Left ventricle myocardium inferior (tissue), 1 donor: ENCODE measurements around the gene ZNF300. TPM values are rescaled to one million over a fixed set of nuclear protein-coding genes. Genes with fewer than 3 reads are reported as not detected.
"Not testable (repeated sequence)": the region's sequence is repeated elsewhere in the genome, so short reads cannot be mapped to it uniquely, and the experiment has no call there.

Experiments
- DNase-seq: peaks from one replicate; pipeline ENCODE4 v3.0.0-alpha.2; 2020
- H3K27ac ChIP-seq: fragments of 200-600 bp; replicated peaks from 2 replicates; pipeline ENCODE4 v1.8.0; 2021
- H3K27me3 ChIP-seq: fragments of 200-600 bp; 2 replicates; pipeline ENCODE4 v1.8.0; 2021; ENCODE audit warnings: low read depth
- H3K36me3 ChIP-seq: fragments of 200-600 bp; 2 replicates; pipeline ENCODE4 v1.8.0; 2021
- H3K4me1 ChIP-seq: fragments of 200-600 bp; 2 replicates; pipeline ENCODE4 v1.8.0; 2021
- H3K4me3 ChIP-seq: fragments of 200-600 bp; 2 replicates; pipeline ENCODE4 v1.8.0; 2021; ENCODE audit warnings: mild to moderate bottlenecking, moderate library complexity
- H3K9me3 ChIP-seq: fragments of 200-600 bp; replicated peaks from 2 replicates; pipeline ENCODE4 v1.8.0; 2021
- CTCF ChIP-seq: fragments of 200-600 bp; IDR thresholded peaks from 2 replicates; pipeline ENCODE4 v1.8.0; 2021; ENCODE audit warnings: antibody characterized with exemption, mild to moderate bottlenecking, borderline replicate concordance
- intact Hi-C: fragments of 100-400 bp; cut with micrococcal nuclease; formaldehyde crosslinking; loops from one replicate; pipeline ENCODE4 v1.11.0; 2022
- total RNA-seq: library from RNA; stranded (reverse); fragmentation: NEBNext Ultra II Directional; extraction: Animal tissue kit (Norgen Biotek cat#: 25700); gene quantifications from one replicate; pipeline ENCODE4 v1.2.1, GENCODE V29; 2021
- donor health status: DM: no; HTN: yes; CAD: no; lungs with severe emphysema.

Gene ZNF300
- total RNA-seq, 1 donor from 2014 or later = 1.1 TPM

DNA sequence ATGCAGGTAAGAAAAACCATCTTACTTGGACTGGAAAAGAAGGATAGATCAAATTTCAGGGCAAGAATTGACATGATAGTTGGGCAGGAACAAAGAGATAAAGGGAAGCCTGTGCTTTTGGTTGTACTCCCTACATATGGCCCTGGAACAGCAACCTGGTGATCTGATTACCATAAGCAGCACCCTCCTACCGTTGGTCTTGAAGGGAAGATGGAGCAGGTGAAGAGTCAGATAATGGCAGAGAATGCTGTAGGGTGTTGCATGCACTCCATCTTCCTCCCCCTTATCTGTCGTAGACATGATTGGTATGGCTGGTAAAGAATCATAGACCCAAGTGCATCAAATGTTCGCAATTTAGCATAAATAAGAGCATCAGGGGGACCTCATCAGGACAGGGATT is 53.7 kb downstream of the ZNF300 start:
- Histone ChIP-seq H3K4me1 (peaks cover 4% of the 10 kb centered on the region), H3K27me3 (no peaks in the 10 kb centered on the region), H3K4me3 (no peak overlapping the region), H3K27ac (no peak overlapping the region), H3K36me3 (no peaks in the 10 kb centered on the region), H3K9me3 (no peaks in the 10 kb centered on the region)
- TF ChIP-seq CTCF = no peak
- no peak for DNase-seq
- intact Hi-C loops = no loop called here

DNA sequence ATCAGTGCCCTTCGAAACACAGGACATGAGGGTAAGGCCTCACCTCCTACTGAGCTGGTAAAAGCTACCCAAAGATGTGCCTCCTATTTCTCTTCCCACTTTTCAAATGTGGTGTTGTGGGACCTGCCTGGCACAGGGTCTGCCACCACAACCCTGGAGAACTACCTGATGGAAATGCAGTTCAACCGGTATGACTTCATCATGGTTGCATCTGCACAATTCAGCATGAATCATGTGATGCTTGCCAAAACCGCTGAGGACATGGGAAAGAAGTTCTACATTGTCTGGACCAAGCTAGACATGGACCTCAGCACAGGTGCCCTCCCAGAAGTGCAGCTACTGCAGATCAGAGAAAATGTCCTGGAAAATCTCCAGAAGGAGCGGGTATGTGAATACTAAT is 56.5 kb downstream of the ZNF300 start:
- H3K36me3 ChIP-seq = no peaks in the 10 kb centered on the region
- no peak for TF ChIP-seq CTCF
- intact Hi-C loops = loop anchor here (5.0 kb wide), 1 partner anchor 286 kb away; no protein-coding TSS in a partner anchor
- H3K9me3 ChIP-seq = no peaks in the 10 kb centered on the region
- DNase-seq = no peak
- peaks cover 4% of the 10 kb centered on the region for H3K4me1 ChIP-seq
- no peaks in the 10 kb centered on the region for H3K27me3 ChIP-seq
- H3K4me3 ChIP-seq = no peak overlapping the region
- H3K27ac ChIP-seq = no peak overlapping the region

GRCh38 chr5:150847334-150847695 is 57.5 kb downstream of the ZNF300 start:
- no peak for TF ChIP-seq CTCF
- H3K4me3 ChIP-seq = no peak overlapping the region
- no peaks in the 10 kb centered on the region for H3K36me3 ChIP-seq
- peaks cover 4% of the 10 kb centered on the region for H3K4me1 ChIP-seq
- no peak overlapping the region for H3K27ac ChIP-seq
- H3K27me3 ChIP-seq = no peaks in the 10 kb centered on the region
- no peak for DNase-seq
- no peaks in the 10 kb centered on the region for H3K9me3 ChIP-seq
- intact Hi-C loops = loop anchor here (5.0 kb wide), 1 partner anchor 285 kb away; no protein-coding TSS in a partner anchor

GRCh38 chr5:150846654-150847333 is 58.0 kb downstream of the ZNF300 start:
- no peak overlapping the region for H3K4me3 ChIP-seq
- no peak overlapping the region for H3K27ac ChIP-seq
- H3K27me3 ChIP-seq = no peaks in the 10 kb centered on the region
- H3K4me1 ChIP-seq = peaks cover 4% of the 10 kb centered on the region
- no peak for DNase-seq
- TF ChIP-seq CTCF = peak; percentile 76
- H3K9me3 ChIP-seq = no peaks in the 10 kb centered on the region
- intact Hi-C loops = loop anchor here (5.0 kb wide), 1 partner anchor 284 kb away; no protein-coding TSS in a partner anchor
- H3K36me3 ChIP-seq = no peaks in the 10 kb centered on the region

DNA sequence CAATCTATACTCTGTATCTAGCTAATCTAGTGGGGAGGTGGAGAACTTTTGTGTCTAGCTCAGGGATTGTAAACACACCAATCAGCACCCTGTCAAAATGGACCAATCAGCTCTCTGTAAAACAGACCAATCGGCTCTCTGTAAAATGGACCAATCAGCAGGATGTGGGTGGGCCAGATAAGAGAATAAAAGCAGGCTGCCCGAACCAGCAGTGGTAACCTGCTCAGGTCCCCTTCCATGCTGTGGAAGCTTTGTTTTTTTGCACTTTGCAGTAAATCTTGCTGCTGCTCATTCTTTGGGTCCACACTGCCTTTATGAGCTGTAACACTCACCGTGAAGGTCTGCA is 58.5 kb downstream of the ZNF300 start, which contains the start of gene IRGM:
Gene IRGM (plus strand): TSS at position 214 of the 346 bp plus-strand sequence. CDS start 1,603 bp downstream, outside the sequence.
- DNase-seq, H3K27me3 ChIP-seq, H3K9me3 ChIP-seq, H3K4me3 ChIP-seq, H3K27ac ChIP-seq, H3K36me3 ChIP-seq, H3K4me1 ChIP-seq: not testable (repeated sequence)
- intact Hi-C loops = loop anchor here (5.0 kb wide), 1 partner anchor 284 kb away; no protein-coding TSS in a partner anchor

- not testable (repeated sequence) for H3K27me3 ChIP-seq, H3K4me1 ChIP-seq, H3K27ac ChIP-seq, H3K4me3 ChIP-seq, H3K36me3 ChIP-seq, H3K9me3 ChIP-seq, DNase-seq
- intact Hi-C loops = loop anchor here (5.0 kb wide), 1 partner anchor 283 kb away; no protein-coding TSS in a partner anchor
Observed at GRCh38 chr5:150845185-150845859, 59.5 kb downstream of the ZNF300 start.

Other genes starting within 250 kb of the ZNF300 start
- gene MYOZ3, start 243.7 kb downstream of the ZNF300 start, total RNA-seq = 6.2 TPM
- 25.2 TPM for gene RBM22, start 203.9 kb downstream of the ZNF300 start, total RNA-seq
- gene DCTN4, start 146.0 kb downstream of the ZNF300 start, total RNA-seq = 43.1 TPM
- 15.7 TPM for gene SMIM3, start 126.2 kb downstream of the ZNF300 start, total RNA-seq
- not detected for gene IRGM, start 58.5 kb downstream of the ZNF300 start, total RNA-seq
- gene GPX3, start 115.6 kb upstream of the ZNF300 start, total RNA-seq = 744 TPM
- 131 TPM for gene TNIP1, start 176.1 kb upstream of the ZNF300 start, total RNA-seq